Pancreas (tissue), 10 donors: ENCODE data around the gene ZNF18. TPM values are rescaled to one million over a fixed set of nuclear protein-coding genes. Genes with fewer than 3 reads are reported as not detected.

ENCODE experiments used
- ATAC-seq, 4 donors: fragments of 200-7000 bp; cut with Tn5 transposase; one replicate each; pipeline versions ENCODE4 v1.8.0 to v1.9.1; 2020; ENCODE audit warnings: mild to moderate bottlenecking in 4 of 4, moderate library complexity in 4 of 4
- DNase-seq, 6 donors: peaks; one replicate each; pipeline ENCODE4 v3.0.0-alpha.2; 2020
- FAIRE-seq: peaks from 2 replicates; lab custom pipeline; 2012; peaks lifted over from hg19 to GRCh38; lab: Jason Lieb, UNC
- H3K27ac ChIP-seq, 4 donors: fragments of 200-600 bp; sonication (generic); 1 replicate in 3 of 4; 2 replicates in 1 of 4; pipeline versions ENCODE4 v1.5.0 to v1.8.0; 2020
- H3K27me3 ChIP-seq, 4 donors: fragments of 200-600 bp; one replicate each; pipeline ENCODE4 v1.8.0; 2021
- H3K36me3 ChIP-seq, 3 donors: fragments of 200-600 bp; sonication (generic) in 1 of 3; one replicate each; pipeline versions ENCODE4 v1.5.0 to v1.8.0; 2020 to 2021
- H3K4me1 ChIP-seq, 3 donors: fragments of 200-600 bp; one replicate each; pipeline ENCODE4 v1.8.0; 2021
- H3K4me3 ChIP-seq, 4 donors: fragments of 200-600 bp; sonication (generic) in 2 of 4; one replicate each; pipeline versions ENCODE4 v1.5.0 to v1.8.0; 2020 to 2021
- H3K9me3 ChIP-seq, 4 donors: fragments of 200-600 bp; one replicate each; pipeline ENCODE4 v1.8.0; 2021
- WGBS, 2 donors: extraction: QIAGEN DNeasy Blood & Tissue Kit; methylation state at CpG; one replicate each; pipeline ENCODE4 v1.1.7; 2013; 5-methylcytosine and 5-hydroxymethylcytosine counted together
- intact Hi-C, 3 donors: fragments of 100-400 bp; cut with DNase I; formaldehyde crosslinking; loops; one replicate each; pipeline versions ENCODE4 v1.11.1 to v1.14.2; 2022
- polyA plus RNA-seq, 2 donors: library from polyadenylated mRNA; stranded (reverse); fragments of 200-250 nt; gene quantifications; one replicate each; pipeline ENCODE4 v1.2.3, GENCODE V29; 2013
- total RNA-seq, 6 donors: library from RNA; stranded (reverse); fragmentation: NEBNext Ultra II Directional in 4 of 6; extraction: Animal tissue kit (Norgen Biotek cat#: 25700) in 4 of 6; gene quantifications; one replicate each; pipeline versions ENCODE4 v1.2.1 to v1.2.4, GENCODE V29; 2021 to 2023
- TF ChIP-seq, protein P1 (sequence below), 4 donors: fragments of 200-600 bp; sonication (generic) in 3 of 4; IDR thresholded peaks; one replicate each; pipeline versions ENCODE4 v1.5.0 to v1.8.0; 2021; ENCODE audit warnings: antibody characterized with exemption in 4 of 4
- donor health status: healthy with polysubstance abuse.
- donor health status: DM: no; HTN: no; CAD: no; lungs with moderate emphysema.
- donor health status: DM: no; HTN: no; CAD: no.
- donor health status: control.
- donor health status: control.
- donor health status: Bipolar disorder and iron deficiency.
- donor health status: DM: yes; HTN: yes; CAD: no.
- donor health status: DM: no; HTN: no; CAD: no.
- donor health status: DM: no; HTN: no; CAD: no.
- donor health status: DM: yes; HTN: yes; CAD: no.

ZNF18 gene
- total and polyA plus RNA-seq, 8 donors, result 2.1 to 7.0 (median 3.3) TPM

DNA sequence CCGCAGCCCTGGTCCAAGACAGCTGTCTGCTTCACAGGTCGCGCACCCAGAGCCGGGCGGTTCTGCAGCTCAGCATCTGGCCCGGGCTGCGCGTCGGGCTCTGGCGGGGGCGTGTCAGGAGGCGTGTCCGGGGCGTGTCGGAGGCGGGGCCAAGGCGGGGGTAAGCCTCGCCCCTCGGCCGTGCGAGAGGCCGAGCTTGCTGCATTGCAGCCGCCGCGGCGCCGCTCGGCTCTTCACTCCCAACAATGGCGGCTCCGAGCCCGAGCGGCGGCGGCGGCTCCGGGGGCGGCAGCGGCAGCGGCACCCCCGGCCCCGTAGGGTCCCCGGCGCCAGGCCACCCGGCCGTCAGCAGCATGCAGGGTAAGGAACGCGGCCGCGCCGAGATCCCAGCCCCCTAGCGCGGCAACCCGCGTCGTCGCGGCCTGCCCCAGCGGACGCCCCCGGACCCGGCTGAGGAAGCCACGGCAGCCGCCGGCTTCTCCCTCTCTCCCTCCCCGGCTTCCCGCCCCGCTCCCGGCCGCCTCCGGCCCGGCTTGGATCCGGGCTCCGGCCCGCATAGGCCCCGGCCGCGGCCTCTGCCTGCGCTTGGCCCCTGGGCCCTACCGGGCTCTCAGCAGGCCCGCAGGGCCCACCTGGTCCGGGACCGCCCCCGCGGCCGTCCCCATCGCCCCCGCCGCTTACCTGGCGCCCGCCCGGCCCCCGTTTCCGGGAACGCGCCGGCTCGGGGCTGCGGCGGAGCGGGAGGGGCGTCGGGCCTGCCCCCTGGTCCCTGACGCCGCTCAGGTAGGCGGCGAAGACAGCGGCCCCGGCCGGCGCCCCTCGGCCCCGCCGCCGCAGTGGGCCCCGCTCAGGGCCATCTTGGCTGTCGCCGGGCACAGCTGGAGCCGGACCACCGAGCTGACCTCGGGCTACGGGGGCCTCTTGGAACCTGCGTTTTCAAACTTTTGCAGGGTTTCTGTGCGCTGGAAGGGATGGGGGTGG, 23.7 kb upstream of the ZNF18 start, which contains the start of gene MAP2K4:
Gene MAP2K4 (plus strand): TSS at position 236 of the 981 bp plus-strand sequence. CDS start 10 bp downstream, at position 246.
- FAIRE-seq (no peak), DNase-seq (peak; percentile 88 to 99 (median 96)), ATAC-seq (peak; percentile 99 to 100 (median 100))
- no peaks in the 10 kb centered on the region for H3K36me3 ChIP-seq
- H3K4me1 ChIP-seq, result peaks cover 0 to 30% (median 8%) of the 10 kb centered on the region in 3 donors
- TF ChIP-seq, protein P1, sequence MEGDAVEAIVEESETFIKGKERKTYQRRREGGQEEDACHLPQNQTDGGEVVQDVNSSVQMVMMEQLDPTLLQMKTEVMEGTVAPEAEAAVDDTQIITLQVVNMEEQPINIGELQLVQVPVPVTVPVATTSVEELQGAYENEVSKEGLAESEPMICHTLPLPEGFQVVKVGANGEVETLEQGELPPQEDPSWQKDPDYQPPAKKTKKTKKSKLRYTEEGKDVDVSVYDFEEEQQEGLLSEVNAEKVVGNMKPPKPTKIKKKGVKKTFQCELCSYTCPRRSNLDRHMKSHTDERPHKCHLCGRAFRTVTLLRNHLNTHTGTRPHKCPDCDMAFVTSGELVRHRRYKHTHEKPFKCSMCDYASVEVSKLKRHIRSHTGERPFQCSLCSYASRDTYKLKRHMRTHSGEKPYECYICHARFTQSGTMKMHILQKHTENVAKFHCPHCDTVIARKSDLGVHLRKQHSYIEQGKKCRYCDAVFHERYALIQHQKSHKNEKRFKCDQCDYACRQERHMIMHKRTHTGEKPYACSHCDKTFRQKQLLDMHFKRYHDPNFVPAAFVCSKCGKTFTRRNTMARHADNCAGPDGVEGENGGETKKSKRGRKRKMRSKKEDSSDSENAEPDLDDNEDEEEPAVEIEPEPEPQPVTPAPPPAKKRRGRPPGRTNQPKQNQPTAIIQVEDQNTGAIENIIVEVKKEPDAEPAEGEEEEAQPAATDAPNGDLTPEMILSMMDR (IDR thresholded peaks at IDR 0.05), result no peak
- H3K9me3 ChIP-seq, result no peaks in the 10 kb centered on the region
- H3K27me3 ChIP-seq, result no peaks in the 10 kb centered on the region
- intact Hi-C loops, result no loop called here
- peak within 1 kb of the TSS; percentile 83 to 99 (median 94) for H3K4me3 ChIP-seq
- 0 to 1% methylated on average over 87 to 123 of the region's 123 CpGs for WGBS, 2 donors
- peak within 1 kb of the TSS; percentile 70 to 86 (median 84) for H3K27ac ChIP-seq

DNA sequence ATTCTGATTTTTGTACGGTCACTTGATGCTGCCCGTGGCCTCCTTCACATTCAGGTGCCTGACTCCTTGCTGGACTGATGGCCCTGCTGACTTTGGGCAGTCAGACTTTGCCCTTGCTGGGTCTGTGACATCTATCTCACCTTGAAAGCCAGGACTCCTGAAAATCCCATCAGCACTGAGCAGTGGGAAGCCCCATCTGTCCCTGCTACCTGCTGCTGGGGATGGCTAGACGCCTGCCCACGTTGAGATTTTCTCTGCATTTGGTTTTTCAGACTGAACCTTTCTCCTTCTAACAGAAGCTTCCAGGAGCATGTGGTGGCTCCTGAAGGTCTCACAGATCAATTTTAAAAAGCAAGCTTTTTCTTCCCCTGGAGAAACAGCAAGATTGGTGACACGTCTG, 10.2 kb upstream of the ZNF18 start:
- WGBS, 2 donors, result 76 to 81% methylated on average over 5 of the region's 5 CpGs
- no peak for DNase-seq
- Histone ChIP-seq H3K4me1 (no peaks in the 10 kb centered on the region), H3K9me3 (no peaks in the 10 kb centered on the region), H3K27me3 (no peaks in the 10 kb centered on the region), H3K36me3 (no peaks in the 10 kb centered on the region), H3K27ac (no peak overlapping the region), H3K4me3 (no peak overlapping the region)
- FAIRE-seq, result no peak
- no peak for ATAC-seq
- intact Hi-C loops, result no loop called here
- TF ChIP-seq, protein P1 (IDR thresholded peaks at IDR 0.05), result no peak

DNA sequence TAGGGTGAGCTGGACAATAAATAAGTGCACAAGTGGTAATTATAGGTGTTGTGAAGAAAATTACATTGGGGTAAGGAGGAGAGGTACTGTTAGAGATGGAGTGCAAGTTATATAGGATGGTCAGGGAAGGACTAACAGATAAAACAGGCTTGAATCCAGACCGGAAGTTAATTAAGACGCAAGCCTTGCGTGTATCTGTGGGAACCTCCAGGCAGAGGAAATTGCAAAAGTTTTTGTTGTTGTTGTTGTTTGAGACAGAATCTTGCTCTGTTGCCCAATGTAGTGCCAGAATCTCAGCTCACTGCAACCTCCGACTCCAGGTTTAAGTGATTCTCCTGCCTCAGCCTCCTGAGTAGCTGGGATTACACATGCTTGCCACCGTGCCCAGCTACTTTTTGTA, 2.4 kb upstream of the ZNF18 start:
- TF ChIP-seq, protein P1 (IDR thresholded peaks at IDR 0.05), result no peak
- peaks cover 0 to 10% (median 4%) of the 10 kb centered on the region in 3 donors for H3K4me1 ChIP-seq
- intact Hi-C loops, result no loop called here
- FAIRE-seq (no peak), DNase-seq (no peak), ATAC-seq (no peak)
- H3K27ac ChIP-seq, result no peak overlapping the region
- H3K27me3 ChIP-seq, result no peaks in the 10 kb centered on the region
- 90 to 91% methylated on average over 5 of the region's 5 CpGs for WGBS, 2 donors
- no peaks in the 10 kb centered on the region for H3K36me3 ChIP-seq
- no peaks in the 10 kb centered on the region for H3K9me3 ChIP-seq
- H3K4me3 ChIP-seq, result no peak overlapping the region

DNA sequence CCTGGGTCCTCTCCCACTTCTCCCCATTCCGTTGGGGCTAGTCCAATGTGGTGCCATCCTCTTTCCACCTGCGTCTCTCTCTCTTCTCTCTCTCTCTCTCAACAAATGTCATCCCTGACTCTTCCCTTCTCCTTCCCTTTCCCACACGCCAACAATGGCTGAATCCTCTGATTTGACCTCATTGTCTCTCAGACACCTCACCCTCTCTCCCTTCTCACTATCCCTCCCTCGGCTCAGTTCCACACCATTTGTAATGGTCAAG, 628 bp upstream of the ZNF18 start:
- 50 to 52% methylated on average over 4 of the region's 4 CpGs for WGBS, 2 donors
- peak overlapping the region; percentile 43 to 93 (median 66) for H3K4me3 ChIP-seq
- peak overlapping the region; percentile 88 to 92 (median 90) for H3K27ac ChIP-seq
- TF ChIP-seq, protein P1 (IDR thresholded peaks at IDR 0.05), result no peak
- H3K27me3 ChIP-seq, result no peaks in the 10 kb centered on the region
- H3K9me3 ChIP-seq, result no peaks in the 10 kb centered on the region
- peak in 1 of 6 donors; percentile 15 for DNase-seq
- no peak for FAIRE-seq
- ATAC-seq, result no peak
- peaks cover 0 to 10% (median 4%) of the 10 kb centered on the region in 3 donors for H3K4me1 ChIP-seq
- H3K36me3 ChIP-seq, result no peaks in the 10 kb centered on the region
- intact Hi-C loops, result no loop called here
